DMS 273 (cell line): ENCODE data around the gene MYO9A.
A peak's percentile ranks its signal among the peaks of the same experiment; 100 is the strongest.

Source experiments
- DNase-seq: peaks from one replicate; lab custom pipeline; 2025; ENCODE audit not compliant: unreplicated experiment; lab: John Stamatoyannopoulos, UW

Gene MYO9A

GRCh38 chr15:72118017-72118978, at the start of gene MYO9A, which contains the start of gene SENP8:
MYO9A (minus strand) TSS chr15:72118150; CDS start chr15:72046563, 71,587 bp downstream.
SENP8 (plus strand) TSS chr15:72118403; CDS start chr15:72139624, 21,221 bp downstream.
- peak; percentile 98 for DNase-seq

GRCh38 chr15:72167445-72167844, 49.5 kb upstream of the MYO9A start:
- DNase-seq = no peak

GRCh38 chr15:72166716-72167417, 48.9 kb upstream of the MYO9A start:
- no peak for DNase-seq

GRCh38 chr15:72163719-72164118, 45.8 kb upstream of the MYO9A start:
- no peak for DNase-seq

GRCh38 chr15:72162569-72162968, 44.6 kb upstream of the MYO9A start:
- DNase-seq = no peak

- no peak for DNase-seq
Observed at GRCh38 chr15:72161361-72162132, 43.6 kb upstream of the MYO9A start.

- DNase-seq = no peak
Observed at GRCh38 chr15:72160696-72161245, 42.8 kb upstream of the MYO9A start.

GRCh38 chr15:72156928-72157327, 39.0 kb upstream of the MYO9A start:
- DNase-seq = no peak

- DNase-seq = peak; percentile 86
Observed at GRCh38 chr15:72155635-72156616, 38.0 kb upstream of the MYO9A start.

GRCh38 chr15:72155003-72155621, 37.2 kb upstream of the MYO9A start:
- peak; percentile 74 for DNase-seq

GRCh38 chr15:72154316-72154715, 36.4 kb upstream of the MYO9A start:
- no peak for DNase-seq

GRCh38 chr15:72153269-72154000, 35.5 kb upstream of the MYO9A start:
- DNase-seq = no peak

- no peak for DNase-seq
Observed at GRCh38 chr15:72147418-72147817, 29.5 kb upstream of the MYO9A start.

GRCh38 chr15:72146934-72147333, 29.0 kb upstream of the MYO9A start:
- no peak for DNase-seq

- DNase-seq = no peak
Observed at GRCh38 chr15:72146221-72146620, 28.3 kb upstream of the MYO9A start.

- DNase-seq = no peak
Observed at GRCh38 chr15:72141171-72142084, 23.5 kb upstream of the MYO9A start.

GRCh38 chr15:72140088-72140487, 22.1 kb upstream of the MYO9A start:
- no peak for DNase-seq
